Muscle layer of duodenum (tissue), 2 donors: ENCODE data around the gene ZNF429.
A peak's percentile ranks its signal among the peaks of the same experiment; 100 is the strongest.

Source experiments
- H3K27ac ChIP-seq: one replicate; pipeline ENCODE4 v1.7.0; 2013; ENCODE audit warnings: mild to moderate bottlenecking, low read length
- H3K27me3 ChIP-seq: one replicate; pipeline ENCODE4 v1.7.0; 2013; ENCODE audit warnings: low read depth, mild to moderate bottlenecking, control low read depth, low read length
- H3K36me3 ChIP-seq, 2 donors: one replicate each; pipeline ENCODE4 v1.7.0; 2013; ENCODE audit warnings: low read length in 2 of 2, control low read depth in 1 of 2, mild to moderate bottlenecking in 1 of 2; ENCODE audit not compliant: insufficient read depth in 2 of 2, control insufficient read depth in 1 of 2
- H3K4me1 ChIP-seq, 2 donors: one replicate each; pipeline ENCODE4 v1.7.0; 2013; ENCODE audit warnings: low read length in 2 of 2, mild to moderate bottlenecking in 2 of 2, control low read depth in 1 of 2, moderate library complexity in 1 of 2; ENCODE audit not compliant: insufficient read depth in 2 of 2, control insufficient read depth in 1 of 2
- H3K4me3 ChIP-seq, 2 donors: one replicate each; pipeline ENCODE4 v1.7.0; 2013; ENCODE audit warnings: low read length in 2 of 2, low read depth in 1 of 2, mild to moderate bottlenecking in 1 of 2
- H3K9me3 ChIP-seq, 2 donors: one replicate each; pipeline ENCODE4 v1.7.0; 2013; ENCODE audit warnings: low read length in 2 of 2, control low read depth in 1 of 2, mild to moderate bottlenecking in 1 of 2; ENCODE audit not compliant: control insufficient read depth in 1 of 2
- donor health status: healthy.

The ZNF429 gene

GRCh38 chr19:21580101-21580500 is 74.7 kb downstream of the ZNF429 start:
- H3K27ac ChIP-seq: no peak overlapping the region
- no peak overlapping the region for H3K4me3 ChIP-seq
- peaks cover 0 to 4% of the 10 kb centered on the region in 2 donors for H3K9me3 ChIP-seq

GRCh38 chr19:21580818-21581217 is 75.4 kb downstream of the ZNF429 start:
- Histone ChIP-seq H3K4me3 (no peak overlapping the region), H3K27ac (no peak overlapping the region), H3K4me1 (no peaks in the 10 kb centered on the region), H3K36me3 (no peaks in the 10 kb centered on the region), H3K9me3 (peaks cover 0 to 4% of the 10 kb centered on the region in 2 donors), H3K27me3 (no peaks in the 10 kb centered on the region)

More at GRCh38 chr19:21580101-21580500, 74.7 kb downstream of the ZNF429 start:
- no peaks in the 10 kb centered on the region for H3K36me3 ChIP-seq
- no peaks in the 10 kb centered on the region for H3K4me1 ChIP-seq
- H3K27me3 ChIP-seq: no peaks in the 10 kb centered on the region

- Histone ChIP-seq H3K27me3 (no peaks in the 10 kb centered on the region), H3K36me3 (no peaks in the 10 kb centered on the region), H3K9me3 (no peaks in the 10 kb centered on the region), H3K4me1 (peaks cover 0 to 5% of the 10 kb centered on the region in 2 donors), H3K4me3 (no peak overlapping the region), H3K27ac (no peak overlapping the region)
Measured at GRCh38 chr19:21581646-21582240, 76.3 kb downstream of the ZNF429 start.

GRCh38 chr19:21584537-21584936 is 79.1 kb downstream of the ZNF429 start:
- Histone ChIP-seq H3K4me3 (no peak overlapping the region), H3K4me1 (peaks cover 0 to 6% of the 10 kb centered on the region in 2 donors), H3K9me3 (no peaks in the 10 kb centered on the region), H3K36me3 (no peaks in the 10 kb centered on the region), H3K27me3 (no peaks in the 10 kb centered on the region), H3K27ac (no peak overlapping the region)

- no peak overlapping the region for H3K4me3 ChIP-seq
- no peaks in the 10 kb centered on the region for H3K27me3 ChIP-seq
- H3K36me3 ChIP-seq: no peaks in the 10 kb centered on the region
- H3K27ac ChIP-seq: no peak overlapping the region
- peaks cover 0 to 6% of the 10 kb centered on the region in 2 donors for H3K4me1 ChIP-seq
- H3K9me3 ChIP-seq: no peaks in the 10 kb centered on the region
Measured at GRCh38 chr19:21585281-21585890, 80.0 kb downstream of the ZNF429 start.

- peak overlapping the region; percentile 43 to 79 for H3K4me3 ChIP-seq
- H3K4me1 ChIP-seq: peaks cover 0 to 6% of the 10 kb centered on the region in 2 donors
- H3K36me3 ChIP-seq: no peaks in the 10 kb centered on the region
- no peak overlapping the region for H3K27ac ChIP-seq
- no peaks in the 10 kb centered on the region for H3K9me3 ChIP-seq
- no peaks in the 10 kb centered on the region for H3K27me3 ChIP-seq
Measured at GRCh38 chr19:21586311-21587116, 81.1 kb downstream of the ZNF429 start.

- Histone ChIP-seq H3K27ac (no peak overlapping the region), H3K4me1 (peaks cover 0 to 6% of the 10 kb centered on the region in 2 donors), H3K4me3 (peak overlapping the region; percentile 43 to 79), H3K36me3 (no peaks in the 10 kb centered on the region), H3K27me3 (no peaks in the 10 kb centered on the region), H3K9me3 (no peaks in the 10 kb centered on the region)
Measured at GRCh38 chr19:21587117-21587461, 81.7 kb downstream of the ZNF429 start.

- no peaks in the 10 kb centered on the region for H3K36me3 ChIP-seq
- no peak overlapping the region for H3K27ac ChIP-seq
- H3K4me1 ChIP-seq: peaks cover 0 to 6% of the 10 kb centered on the region in 2 donors
- no peaks in the 10 kb centered on the region for H3K9me3 ChIP-seq
- H3K27me3 ChIP-seq: no peaks in the 10 kb centered on the region
- H3K4me3 ChIP-seq: no peak overlapping the region
Measured at GRCh38 chr19:21587549-21587948, 82.1 kb downstream of the ZNF429 start.

- H3K4me3 ChIP-seq: no peak overlapping the region
- no peaks in the 10 kb centered on the region for H3K9me3 ChIP-seq
- no peaks in the 10 kb centered on the region for H3K27me3 ChIP-seq
- H3K36me3 ChIP-seq: no peaks in the 10 kb centered on the region
- no peak overlapping the region for H3K27ac ChIP-seq
- H3K4me1 ChIP-seq: peaks cover 1 to 6% of the 10 kb centered on the region in 2 donors
Measured at GRCh38 chr19:21588065-21588601, 82.7 kb downstream of the ZNF429 start.

GRCh38 chr19:21590867-21591266 is 85.5 kb downstream of the ZNF429 start:
- Histone ChIP-seq H3K4me1 (peaks cover 6 to 8% of the 10 kb centered on the region in 2 donors), H3K27ac (no peak overlapping the region), H3K4me3 (no peak overlapping the region), H3K36me3 (no peaks in the 10 kb centered on the region), H3K27me3 (no peaks in the 10 kb centered on the region), H3K9me3 (no peaks in the 10 kb centered on the region)

GRCh38 chr19:21593008-21593481 is 87.6 kb downstream of the ZNF429 start:
- H3K27me3 ChIP-seq: no peaks in the 10 kb centered on the region
- peaks cover 0 to 8% of the 10 kb centered on the region in 2 donors for H3K4me1 ChIP-seq
- no peak overlapping the region for H3K4me3 ChIP-seq
- H3K9me3 ChIP-seq: no peaks in the 10 kb centered on the region
- no peak overlapping the region for H3K27ac ChIP-seq
- no peaks in the 10 kb centered on the region for H3K36me3 ChIP-seq
